Measurements from ENCODE around the gene ST7.

ST7 gene

GRCh38 chr7:117072620-117073118, 119.4 kb downstream of the ST7 start:
- DNase-seq = no peak
- H3K4me3 ChIP-seq (ENCODE audit: low read depth, low read length) = no peak overlapping the region
- H3K27me3 ChIP-seq (ENCODE audit: insufficient read depth, low read depth, severe bottlenecking) = peaks cover 89% of the 10 kb centered on the region
- no peak for TF ChIP-seq CTCF (IDR thresholded peaks at IDR 0.05; ENCODE audit: low read depth, low read length)
- no peak overlapping the region for H3K27ac ChIP-seq
- H3K36me3 ChIP-seq = no peaks in the 10 kb centered on the region
- H3K9me3 ChIP-seq (ENCODE audit: severe bottlenecking) = peaks cover 8% of the 10 kb centered on the region

GRCh38 chr7:117074378-117074777, 121.1 kb downstream of the ST7 start:
- H3K27me3 ChIP-seq (ENCODE audit: insufficient read depth, low read depth, severe bottlenecking) = peaks cover 75% of the 10 kb centered on the region
- no peak overlapping the region for H3K27ac ChIP-seq
- peaks cover 8% of the 10 kb centered on the region for H3K9me3 ChIP-seq (ENCODE audit: severe bottlenecking)
- H3K4me3 ChIP-seq (ENCODE audit: low read depth, low read length) = no peak overlapping the region
- TF ChIP-seq CTCF (IDR thresholded peaks at IDR 0.05; ENCODE audit: low read depth, low read length) = no peak
- H3K36me3 ChIP-seq = no peaks in the 10 kb centered on the region
- no peak for DNase-seq

- no peak for DNase-seq
- TF ChIP-seq CTCF (IDR thresholded peaks at IDR 0.05; ENCODE audit: low read depth, low read length) = no peak
- H3K27ac ChIP-seq = no peak overlapping the region
- no peaks in the 10 kb centered on the region for H3K36me3 ChIP-seq
- H3K4me3 ChIP-seq (ENCODE audit: low read depth, low read length) = no peak overlapping the region
- peaks cover 61% of the 10 kb centered on the region for H3K27me3 ChIP-seq (ENCODE audit: insufficient read depth, low read depth, severe bottlenecking)
- H3K9me3 ChIP-seq (ENCODE audit: severe bottlenecking) = peaks cover 8% of the 10 kb centered on the region
Measured at GRCh38 chr7:117075934-117076333, 122.6 kb downstream of the ST7 start.

GRCh38 chr7:117076426-117076943, 123.2 kb downstream of the ST7 start:
- Histone ChIP-seq H3K27me3 (ENCODE audit: insufficient read depth, low read depth, severe bottlenecking) (peaks cover 55% of the 10 kb centered on the region), H3K9me3 (ENCODE audit: severe bottlenecking) (peaks cover 8% of the 10 kb centered on the region), H3K27ac (no peak overlapping the region), H3K4me3 (ENCODE audit: low read depth, low read length) (no peak overlapping the region), H3K36me3 (no peaks in the 10 kb centered on the region)
- no peak for DNase-seq
- TF ChIP-seq CTCF (IDR thresholded peaks at IDR 0.05; ENCODE audit: low read depth, low read length) = no peak

GRCh38 chr7:117077658-117078057, 124.4 kb downstream of the ST7 start:
- no peak for DNase-seq
- TF ChIP-seq CTCF (IDR thresholded peaks at IDR 0.05; ENCODE audit: low read depth, low read length) = no peak
- H3K27me3 ChIP-seq (ENCODE audit: insufficient read depth, low read depth, severe bottlenecking) = peaks cover 44% of the 10 kb centered on the region
- H3K9me3 ChIP-seq (ENCODE audit: severe bottlenecking) = peaks cover 8% of the 10 kb centered on the region
- H3K4me3 ChIP-seq (ENCODE audit: low read depth, low read length) = no peak overlapping the region
- H3K27ac ChIP-seq = no peak overlapping the region
- H3K36me3 ChIP-seq = no peaks in the 10 kb centered on the region

GRCh38 chr7:117082647-117083046, 129.3 kb downstream of the ST7 start:
- peaks cover 36% of the 10 kb centered on the region for H3K27me3 ChIP-seq (ENCODE audit: insufficient read depth, low read depth, severe bottlenecking)
- no peaks in the 10 kb centered on the region for H3K9me3 ChIP-seq (ENCODE audit: severe bottlenecking)
- H3K36me3 ChIP-seq = no peaks in the 10 kb centered on the region
- no peak overlapping the region for H3K27ac ChIP-seq
- no peak for TF ChIP-seq CTCF (IDR thresholded peaks at IDR 0.05; ENCODE audit: low read depth, low read length)
- no peak overlapping the region for H3K4me3 ChIP-seq (ENCODE audit: low read depth, low read length)
- DNase-seq = no peak
